A549 (cell line): ENCODE measurements around the gene JMJD4.

Experiments
- BCL3 ChIP-seq: fragments of >200 bp; sonication (Bioruptor Twin); formaldehyde crosslinking; IDR thresholded peaks from 3 replicates; pipeline ENCODE4 v1.6.1; 2016
- BHLHE40 ChIP-seq: IDR thresholded peaks from 2 replicates; pipeline ENCODE4 v1.6.1; 2012; ENCODE audit warnings: low read depth, low read length, inconsistent platforms
- CEBPB ChIP-seq, 2 experiments: fragments of >200 bp in 1 of 2; sonication (Bioruptor Twin) in 1 of 2; formaldehyde crosslinking in 1 of 2; IDR thresholded peaks; 2 replicates each; pipeline ENCODE4 v1.6.1; 2012 to 2016
- HDAC2 ChIP-seq: fragments of 200-600 bp; sonication (generic); IDR thresholded peaks from 2 replicates; pipeline ENCODE4 v1.6.1; 2016
- HOXB13 ChIP-seq: fragments of 250-450 bp; sonication (Bioruptor Pico); IDR thresholded peaks from 2 replicates; pipeline ENCODE4 v1.5.0; 2020; ENCODE audit warnings: low read depth, mild to moderate bottlenecking, moderate library complexity
- JUN ChIP-seq, 2 experiments: fragments of >200 bp; sonication (Bioruptor Twin); formaldehyde crosslinking; IDR thresholded peaks; 2 replicates in 1 of 2; 3 replicates in 1 of 2; pipeline ENCODE4 v1.6.1; 2016 to 2017
- PHF8 ChIP-seq: fragments of 200-600 bp; sonication (generic); IDR thresholded peaks from 2 replicates; pipeline ENCODE4 v1.6.1; 2016; ENCODE audit warnings: low read depth, mild to moderate bottlenecking, antibody characterized with exemption, moderate library complexity, borderline replicate concordance
- POLR2A ChIP-seq: IDR thresholded peaks from 2 replicates; pipeline ENCODE4 v1.6.1; 2012; ENCODE audit warnings: mild to moderate bottlenecking, low read length
- RARB ChIP-seq: fragments of 250-450 bp; sonication (Bioruptor Pico); IDR thresholded peaks from 2 replicates; pipeline ENCODE4 v1.8.0; 2021; ENCODE audit warnings: mild to moderate bottlenecking, moderate library complexity
- REST ChIP-seq: fragments of 200-600 bp; sonication (generic); IDR thresholded peaks from 2 replicates; pipeline ENCODE4 v1.6.1; 2016; ENCODE audit warnings: antibody characterized with exemption, mild to moderate bottlenecking, moderate library complexity
- TF ChIP-seq, protein P1 (sequence below): IDR thresholded peaks from 2 replicates; pipeline ENCODE4 v1.6.1; 2012
- TF ChIP-seq, protein P2 (sequence below): fragments of >200 bp; sonication (Bioruptor Twin); formaldehyde crosslinking; IDR thresholded peaks from 3 replicates; pipeline ENCODE4 v1.5.1; 2016
- TF ChIP-seq, protein P3 (sequence below): fragments of 450-650 bp; IDR thresholded peaks from 2 replicates; pipeline ENCODE4 v1.6.1; 2014; ENCODE audit warnings: antibody characterized with exemption

DNA sequence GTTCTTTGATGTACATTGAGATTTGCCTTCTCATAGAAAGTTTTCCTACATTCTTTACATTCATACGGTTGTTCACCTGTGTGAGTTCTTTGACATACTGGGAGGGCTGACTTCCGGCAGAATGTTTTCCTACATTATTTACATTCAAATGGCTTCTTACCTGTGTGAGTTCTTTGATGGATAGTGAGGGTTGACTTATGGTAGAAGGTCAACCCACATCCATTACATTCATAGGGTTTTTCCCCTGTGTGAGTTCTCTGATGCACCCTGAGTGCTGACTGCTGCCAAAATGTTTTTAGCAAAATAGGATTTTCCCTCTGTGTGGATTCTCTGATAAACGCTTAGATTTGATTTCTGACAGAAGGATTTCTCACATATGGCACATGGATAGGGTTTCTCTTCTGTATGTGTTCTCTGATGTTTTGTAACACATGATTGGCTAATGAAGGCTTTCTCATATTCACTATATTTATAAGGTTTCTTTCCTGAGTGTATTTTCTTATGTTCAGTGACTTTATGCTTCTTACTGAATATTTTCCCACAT, 37.7 kb downstream of the JMJD4 start:
- TF ChIP-seq, protein P1, sequence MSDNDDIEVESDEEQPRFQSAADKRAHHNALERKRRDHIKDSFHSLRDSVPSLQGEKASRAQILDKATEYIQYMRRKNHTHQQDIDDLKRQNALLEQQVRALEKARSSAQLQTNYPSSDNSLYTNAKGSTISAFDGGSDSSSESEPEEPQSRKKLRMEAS: no peak
- no peak for TF ChIP-seq POLR2A
- TF ChIP-seq, protein P2, sequence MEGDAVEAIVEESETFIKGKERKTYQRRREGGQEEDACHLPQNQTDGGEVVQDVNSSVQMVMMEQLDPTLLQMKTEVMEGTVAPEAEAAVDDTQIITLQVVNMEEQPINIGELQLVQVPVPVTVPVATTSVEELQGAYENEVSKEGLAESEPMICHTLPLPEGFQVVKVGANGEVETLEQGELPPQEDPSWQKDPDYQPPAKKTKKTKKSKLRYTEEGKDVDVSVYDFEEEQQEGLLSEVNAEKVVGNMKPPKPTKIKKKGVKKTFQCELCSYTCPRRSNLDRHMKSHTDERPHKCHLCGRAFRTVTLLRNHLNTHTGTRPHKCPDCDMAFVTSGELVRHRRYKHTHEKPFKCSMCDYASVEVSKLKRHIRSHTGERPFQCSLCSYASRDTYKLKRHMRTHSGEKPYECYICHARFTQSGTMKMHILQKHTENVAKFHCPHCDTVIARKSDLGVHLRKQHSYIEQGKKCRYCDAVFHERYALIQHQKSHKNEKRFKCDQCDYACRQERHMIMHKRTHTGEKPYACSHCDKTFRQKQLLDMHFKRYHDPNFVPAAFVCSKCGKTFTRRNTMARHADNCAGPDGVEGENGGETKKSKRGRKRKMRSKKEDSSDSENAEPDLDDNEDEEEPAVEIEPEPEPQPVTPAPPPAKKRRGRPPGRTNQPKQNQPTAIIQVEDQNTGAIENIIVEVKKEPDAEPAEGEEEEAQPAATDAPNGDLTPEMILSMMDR: no peak
- no peak for TF ChIP-seq BCL3
- TF ChIP-seq JUN (IDR thresholded peaks at IDR 0.05): no peak
- TF ChIP-seq CEBPB (IDR thresholded peaks at IDR 0.05): no peak
- TF ChIP-seq, protein P3, sequence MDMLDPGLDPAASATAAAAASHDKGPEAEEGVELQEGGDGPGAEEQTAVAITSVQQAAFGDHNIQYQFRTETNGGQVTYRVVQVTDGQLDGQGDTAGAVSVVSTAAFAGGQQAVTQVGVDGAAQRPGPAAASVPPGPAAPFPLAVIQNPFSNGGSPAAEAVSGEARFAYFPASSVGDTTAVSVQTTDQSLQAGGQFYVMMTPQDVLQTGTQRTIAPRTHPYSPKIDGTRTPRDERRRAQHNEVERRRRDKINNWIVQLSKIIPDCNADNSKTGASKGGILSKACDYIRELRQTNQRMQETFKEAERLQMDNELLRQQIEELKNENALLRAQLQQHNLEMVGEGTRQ: no peak
- no peak for TF ChIP-seq RARB (CRISPR knock-in tag)
- TF ChIP-seq BHLHE40: no peak
- no peak for TF ChIP-seq HDAC2
- no peak for TF ChIP-seq REST
- no peak for TF ChIP-seq HOXB13 (CRISPR knock-in tag)
- no peak for TF ChIP-seq PHF8
